ENCODE data around the gene HSDL2. TPM values are rescaled to one million over a fixed set of nuclear protein-coding genes. Genes with fewer than 3 reads are reported as not detected.

The HSDL2 gene
- total and polyA plus RNA-seq, 10 of the 15 experiments (the other 5 are each of a cell fraction or from before 2014, with no cell fraction given), result 20.9 to 46.1 (median 27.0) TPM

DNA sequence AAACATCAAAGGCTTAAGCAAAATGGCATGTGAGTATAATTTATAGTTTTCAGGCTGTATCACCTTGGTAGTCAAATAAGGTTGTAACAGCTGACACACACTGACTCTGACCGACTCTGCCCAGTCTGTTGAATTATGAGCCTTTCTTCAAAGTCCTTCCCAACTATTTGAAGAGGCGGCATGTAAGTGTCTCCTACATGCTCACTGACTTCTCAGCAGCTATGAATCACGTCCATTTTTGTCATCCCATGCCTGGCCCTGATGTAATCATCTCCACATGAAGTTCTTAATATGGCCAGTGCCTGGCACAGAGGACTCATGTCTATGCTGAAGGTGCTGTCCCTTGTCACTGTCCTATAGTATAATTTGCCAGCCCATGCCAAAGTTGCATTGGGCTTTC, 41.3 kb upstream of the HSDL2 start:
- in situ Hi-C loops (cut with MboI), result no loop called here
- ChIA-PET CTCF (no interaction called here), RAD21 (ENCODE audit: unreplicated experiment) (interaction anchor here (0.6 to 1.0 kb wide), 2 partner anchors 43 to 65 kb away, joined by 3 read pairs; no protein-coding TSS in a partner anchor), SMC1A (ENCODE audit: uncharacterized antibody, unreplicated experiment) (no interaction called here), POLR2A (interaction anchor here (0.7 kb wide), 1 partner anchor 40 kb away, joined by 8 read pairs; no protein-coding TSS in a partner anchor)
- no peak overlapping the region for H3K4me2 ChIP-seq (ENCODE audit: control insufficient read depth, insufficient read depth)
- H3K27me3 ChIP-seq (replicated peaks in 1 of 2; ENCODE audit: control insufficient read depth in 2 of 2, insufficient read depth in 2 of 2, low read length in 1 of 2), result no peaks in the 10 kb centered on the region
- BruUV-seq (replicated peaks), result no TSS peak
- H3K36me3 ChIP-seq (ENCODE audit: control insufficient read depth in 2 of 2, insufficient read depth in 2 of 2, low read length in 1 of 2), result no peaks in the 10 kb centered on the region
- no peak overlapping the region for H3K4me3 ChIP-seq
- FAIRE-seq, result no peak
- H3K4me1 ChIP-seq (ENCODE audit: control insufficient read depth, insufficient read depth, low read length), result peaks cover 4% of the 10 kb centered on the region; the same call in 1 of the 2 replicates
- H2AFZ ChIP-seq (ENCODE audit: control insufficient read depth, low read depth, low read length), result no peak overlapping the region
- no peak overlapping the region for H3K9ac ChIP-seq (ENCODE audit: control insufficient read depth, insufficient read depth, low read length)
- no peak for DNase-seq (ENCODE audit: low read depth, low spot score)
- no peak for TF ChIP-seq SPI1 (IDR thresholded peaks at IDR 0.05; ENCODE audit: borderline replicate concordance, insufficient read depth, low read depth, low read length)
- TF ChIP-seq, protein P1, sequence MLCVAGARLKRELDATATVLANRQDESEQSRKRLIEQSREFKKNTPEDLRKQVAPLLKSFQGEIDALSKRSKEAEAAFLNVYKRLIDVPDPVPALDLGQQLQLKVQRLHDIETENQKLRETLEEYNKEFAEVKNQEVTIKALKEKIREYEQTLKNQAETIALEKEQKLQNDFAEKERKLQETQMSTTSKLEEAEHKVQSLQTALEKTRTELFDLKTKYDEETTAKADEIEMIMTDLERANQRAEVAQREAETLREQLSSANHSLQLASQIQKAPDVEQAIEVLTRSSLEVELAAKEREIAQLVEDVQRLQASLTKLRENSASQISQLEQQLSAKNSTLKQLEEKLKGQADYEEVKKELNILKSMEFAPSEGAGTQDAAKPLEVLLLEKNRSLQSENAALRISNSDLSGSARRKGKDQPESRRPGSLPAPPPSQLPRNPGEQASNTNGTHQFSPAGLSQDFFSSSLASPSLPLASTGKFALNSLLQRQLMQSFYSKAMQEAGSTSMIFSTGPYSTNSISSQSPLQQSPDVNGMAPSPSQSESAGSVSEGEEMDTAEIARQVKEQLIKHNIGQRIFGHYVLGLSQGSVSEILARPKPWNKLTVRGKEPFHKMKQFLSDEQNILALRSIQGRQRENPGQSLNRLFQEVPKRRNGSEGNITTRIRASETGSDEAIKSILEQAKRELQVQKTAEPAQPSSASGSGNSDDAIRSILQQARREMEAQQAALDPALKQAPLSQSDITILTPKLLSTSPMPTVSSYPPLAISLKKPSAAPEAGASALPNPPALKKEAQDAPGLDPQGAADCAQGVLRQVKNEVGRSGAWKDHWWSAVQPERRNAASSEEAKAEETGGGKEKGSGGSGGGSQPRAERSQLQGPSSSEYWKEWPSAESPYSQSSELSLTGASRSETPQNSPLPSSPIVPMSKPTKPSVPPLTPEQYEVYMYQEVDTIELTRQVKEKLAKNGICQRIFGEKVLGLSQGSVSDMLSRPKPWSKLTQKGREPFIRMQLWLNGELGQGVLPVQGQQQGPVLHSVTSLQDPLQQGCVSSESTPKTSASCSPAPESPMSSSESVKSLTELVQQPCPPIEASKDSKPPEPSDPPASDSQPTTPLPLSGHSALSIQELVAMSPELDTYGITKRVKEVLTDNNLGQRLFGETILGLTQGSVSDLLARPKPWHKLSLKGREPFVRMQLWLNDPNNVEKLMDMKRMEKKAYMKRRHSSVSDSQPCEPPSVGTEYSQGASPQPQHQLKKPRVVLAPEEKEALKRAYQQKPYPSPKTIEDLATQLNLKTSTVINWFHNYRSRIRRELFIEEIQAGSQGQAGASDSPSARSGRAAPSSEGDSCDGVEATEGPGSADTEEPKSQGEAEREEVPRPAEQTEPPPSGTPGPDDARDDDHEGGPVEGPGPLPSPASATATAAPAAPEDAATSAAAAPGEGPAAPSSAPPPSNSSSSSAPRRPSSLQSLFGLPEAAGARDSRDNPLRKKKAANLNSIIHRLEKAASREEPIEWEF (IDR thresholded peaks at IDR 0.05; ENCODE audit: insufficient replicate concordance, low read depth, low read length), result no peak
- TF ChIP-seq TBL1XR1 (IDR thresholded peaks at IDR 0.05; ENCODE audit: low read depth, low read length), result no peak
- TF ChIP-seq TCF7 (IDR thresholded peaks at IDR 0.05; ENCODE audit: borderline replicate concordance), result no peak
- no peak for TF ChIP-seq ASH2L (IDR thresholded peaks at IDR 0.05; ENCODE audit: borderline replicate concordance, low read depth)
- WGBS (ENCODE audit: insufficient coverage, insufficient replicate concordance, low lambda C conversion rate, missing lambda C conversion rate), result 53% methylated on average over 3 of the region's 3 CpGs
- no peaks in the 10 kb centered on the region for H3K9me3 ChIP-seq (replicated peaks; ENCODE audit: control insufficient read depth, insufficient read depth, low read length)
- intact Hi-C loops (cut with micrococcal nuclease; ENCODE audit: unreplicated experiment), result no loop called here
- H3K79me2 ChIP-seq (ENCODE audit: control insufficient read depth, insufficient read depth, low read length), result no peaks in the 10 kb centered on the region
- no peaks in the 10 kb centered on the region for H4K20me1 ChIP-seq (ENCODE audit: control insufficient read depth, insufficient read depth)
- no peak for ATAC-seq
- no peak overlapping the region for H3K27ac ChIP-seq (ENCODE audit: control insufficient read depth, insufficient read depth)
